ENCODE measurements around the gene ETV6.

GRCh38 chr12:11859705-11860425 lies 210.4 kb downstream of the ETV6 start:
- no peak for TF ChIP-seq EZH2 (IDR thresholded peaks at IDR 0.05; ENCODE audit: borderline replicate concordance, low read depth, low read length, severe bottlenecking)
- TF ChIP-seq, protein P1, sequence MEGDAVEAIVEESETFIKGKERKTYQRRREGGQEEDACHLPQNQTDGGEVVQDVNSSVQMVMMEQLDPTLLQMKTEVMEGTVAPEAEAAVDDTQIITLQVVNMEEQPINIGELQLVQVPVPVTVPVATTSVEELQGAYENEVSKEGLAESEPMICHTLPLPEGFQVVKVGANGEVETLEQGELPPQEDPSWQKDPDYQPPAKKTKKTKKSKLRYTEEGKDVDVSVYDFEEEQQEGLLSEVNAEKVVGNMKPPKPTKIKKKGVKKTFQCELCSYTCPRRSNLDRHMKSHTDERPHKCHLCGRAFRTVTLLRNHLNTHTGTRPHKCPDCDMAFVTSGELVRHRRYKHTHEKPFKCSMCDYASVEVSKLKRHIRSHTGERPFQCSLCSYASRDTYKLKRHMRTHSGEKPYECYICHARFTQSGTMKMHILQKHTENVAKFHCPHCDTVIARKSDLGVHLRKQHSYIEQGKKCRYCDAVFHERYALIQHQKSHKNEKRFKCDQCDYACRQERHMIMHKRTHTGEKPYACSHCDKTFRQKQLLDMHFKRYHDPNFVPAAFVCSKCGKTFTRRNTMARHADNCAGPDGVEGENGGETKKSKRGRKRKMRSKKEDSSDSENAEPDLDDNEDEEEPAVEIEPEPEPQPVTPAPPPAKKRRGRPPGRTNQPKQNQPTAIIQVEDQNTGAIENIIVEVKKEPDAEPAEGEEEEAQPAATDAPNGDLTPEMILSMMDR (IDR thresholded peaks at IDR 0.05; ENCODE audit: borderline replicate concordance, extremely low read depth, low read length, poor library complexity, severe bottlenecking) = no peak
